ENCODE results near the gene CARM1.

CARM1 gene

DNA sequence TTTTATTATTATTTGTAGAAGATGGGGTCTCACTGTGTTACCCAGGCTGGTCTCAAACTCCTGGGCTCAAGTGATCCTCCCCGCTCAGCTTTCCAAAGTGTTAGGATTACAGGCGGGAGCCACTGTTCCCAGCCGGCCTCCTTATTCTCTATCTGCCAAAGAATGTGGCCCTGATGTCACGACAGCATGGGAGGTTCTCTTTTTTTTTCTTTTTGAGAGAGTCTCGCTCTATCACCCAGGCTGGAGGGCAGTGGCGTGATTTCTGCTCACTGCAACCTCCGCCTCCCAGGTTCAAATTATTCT lies 23.5 kb downstream of the CARM1 start:
- WGBS, 2 experiments (ENCODE audit: insufficient coverage in 2 of 2) = 92% methylated on average over 2 to 5 of the region's 7 CpGs
- Histone ChIP-seq H3K36me3 (ENCODE audit: control insufficient read depth, insufficient read depth, low read length) (no peaks in the 10 kb centered on the region), H3K27ac (ENCODE audit: low read depth, low read length, severe bottlenecking) (no peak overlapping the region), H3K4me1 (ENCODE audit: control insufficient read depth, insufficient read depth, low read length, poor library complexity, severe bottlenecking) (peaks cover 17% of the 10 kb centered on the region), H3K4me3 (ENCODE audit: extremely low read depth, insufficient read depth, low read length, poor library complexity, severe bottlenecking) (no peak overlapping the region), H3K9me3 (ENCODE audit: control insufficient read depth, low read length) (no peaks in the 10 kb centered on the region)

GRCh38 chr19:10895363-10895762 lies 24.0 kb downstream of the CARM1 start:
- Histone ChIP-seq H3K9me3 (ENCODE audit: control insufficient read depth, low read length) (no peaks in the 10 kb centered on the region), H3K4me1 (ENCODE audit: control insufficient read depth, insufficient read depth, low read length, poor library complexity, severe bottlenecking) (peaks cover 17% of the 10 kb centered on the region), H3K27ac (ENCODE audit: low read depth, low read length, severe bottlenecking) (no peak overlapping the region), H3K36me3 (ENCODE audit: control insufficient read depth, insufficient read depth, low read length) (no peaks in the 10 kb centered on the region), H3K4me3 (ENCODE audit: extremely low read depth, insufficient read depth, low read length, poor library complexity, severe bottlenecking) (no peak overlapping the region)
- WGBS, 2 experiments (ENCODE audit: insufficient coverage in 2 of 2) = 85 to 96% methylated on average over 5 to 6 of the region's 6 CpGs

GRCh38 chr19:10895920-10896319 lies 24.6 kb downstream of the CARM1 start:
- H3K4me1 ChIP-seq (ENCODE audit: control insufficient read depth, insufficient read depth, low read length, poor library complexity, severe bottlenecking) = peaks cover 17% of the 10 kb centered on the region
- H3K9me3 ChIP-seq (ENCODE audit: control insufficient read depth, low read length) = no peaks in the 10 kb centered on the region
- H3K4me3 ChIP-seq (ENCODE audit: extremely low read depth, insufficient read depth, low read length, poor library complexity, severe bottlenecking) = no peak overlapping the region
- 82 to 88% methylated on average over 6 to 11 of the region's 12 CpGs for WGBS, 2 experiments (ENCODE audit: insufficient coverage in 2 of 2)
- H3K27ac ChIP-seq (ENCODE audit: low read depth, low read length, severe bottlenecking) = no peak overlapping the region
- no peaks in the 10 kb centered on the region for H3K36me3 ChIP-seq (ENCODE audit: control insufficient read depth, insufficient read depth, low read length)

DNA sequence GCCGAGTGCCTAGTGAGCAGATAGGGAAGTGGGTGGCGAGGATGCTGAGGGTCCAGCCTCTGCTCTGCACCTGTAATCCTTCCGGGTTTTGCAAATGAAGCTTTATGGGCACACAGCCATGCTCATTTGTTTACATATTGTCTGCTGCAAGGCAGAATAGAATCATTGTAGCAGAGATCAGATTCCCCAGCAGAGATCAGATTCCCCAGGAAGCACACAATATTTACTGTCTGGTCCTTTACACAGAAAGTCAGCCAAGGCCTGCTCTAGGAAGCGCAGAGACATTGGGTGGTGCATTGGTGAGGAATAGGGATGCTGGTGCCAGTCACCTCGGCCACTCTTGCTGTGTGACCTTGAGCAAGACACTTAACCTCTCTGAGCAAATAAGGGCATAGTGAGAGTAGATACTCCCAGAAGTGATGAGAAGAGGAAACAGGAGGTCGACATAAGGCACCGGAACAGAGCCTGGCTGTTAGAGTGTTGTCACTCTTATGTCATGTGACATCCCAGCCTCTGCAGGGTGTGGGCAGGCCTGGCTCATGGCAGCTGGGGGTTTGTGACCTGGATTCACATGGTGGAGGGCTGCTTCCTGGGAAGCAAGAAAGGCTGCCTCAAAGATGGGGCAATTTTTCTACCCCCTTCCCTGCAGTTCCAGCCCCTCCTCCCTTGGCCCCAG lies 25.6 kb downstream of the CARM1 start:
- Histone ChIP-seq H3K9me3 (ENCODE audit: control insufficient read depth, low read length) (no peaks in the 10 kb centered on the region), H3K4me3 (ENCODE audit: extremely low read depth, insufficient read depth, low read length, poor library complexity, severe bottlenecking) (no peak overlapping the region), H3K36me3 (ENCODE audit: control insufficient read depth, insufficient read depth, low read length) (no peaks in the 10 kb centered on the region), H3K4me1 (ENCODE audit: control insufficient read depth, insufficient read depth, low read length, poor library complexity, severe bottlenecking) (peaks cover 11% of the 10 kb centered on the region), H3K27ac (ENCODE audit: low read depth, low read length, severe bottlenecking) (no peak overlapping the region)
- 82 to 93% methylated on average over 6 to 7 of the region's 7 CpGs for WGBS, 2 experiments (ENCODE audit: insufficient coverage in 2 of 2)

GRCh38 chr19:10898633-10899032 lies 27.3 kb downstream of the CARM1 start:
- 94% methylated on average over 7 to 8 of the region's 10 CpGs for WGBS, 2 experiments (ENCODE audit: insufficient coverage in 2 of 2)

DNA sequence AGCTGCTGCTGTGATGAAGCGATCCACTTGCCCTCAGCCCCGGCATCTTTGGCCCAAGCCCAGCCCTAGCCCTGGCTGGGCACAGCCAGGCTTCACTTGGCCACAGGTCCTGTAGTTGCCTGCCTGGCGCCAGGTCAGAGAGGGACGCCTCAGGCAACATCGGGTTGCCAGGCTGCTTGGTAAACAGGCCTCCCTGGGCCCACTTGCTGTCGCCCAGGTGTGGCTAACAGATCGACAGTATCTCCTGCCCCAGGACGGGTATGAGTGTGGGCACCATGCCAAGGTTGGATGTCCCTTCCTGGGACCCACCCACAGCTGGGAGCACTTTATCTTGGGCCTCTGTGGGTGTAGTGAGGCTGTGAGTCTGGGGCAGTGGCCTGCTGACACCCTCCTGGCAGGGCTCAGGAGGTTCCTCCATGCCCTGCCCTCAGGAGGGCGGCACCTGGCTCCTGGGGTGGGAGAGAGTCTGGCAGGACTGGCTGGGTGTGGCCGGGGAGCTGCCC lies 27.8 kb downstream of the CARM1 start:
- peaks cover 1% of the 10 kb centered on the region for H3K36me3 ChIP-seq (ENCODE audit: control insufficient read depth, insufficient read depth, low read length)
- WGBS, 2 experiments (ENCODE audit: insufficient coverage in 2 of 2) = 95 to 99% methylated on average over 8 to 10 of the region's 10 CpGs
- no peak overlapping the region for H3K4me3 ChIP-seq (ENCODE audit: extremely low read depth, insufficient read depth, low read length, poor library complexity, severe bottlenecking)
- no peak overlapping the region for H3K27ac ChIP-seq (ENCODE audit: low read depth, low read length, severe bottlenecking)
- H3K9me3 ChIP-seq (ENCODE audit: control insufficient read depth, low read length) = no peaks in the 10 kb centered on the region
- H3K4me1 ChIP-seq (ENCODE audit: control insufficient read depth, insufficient read depth, low read length, poor library complexity, severe bottlenecking) = peaks cover 8% of the 10 kb centered on the region

More at GRCh38 chr19:10898633-10899032, 27.3 kb downstream of the CARM1 start:
- Histone ChIP-seq H3K4me3 (ENCODE audit: extremely low read depth, insufficient read depth, low read length, poor library complexity, severe bottlenecking) (no peak overlapping the region), H3K9me3 (ENCODE audit: control insufficient read depth, low read length) (no peaks in the 10 kb centered on the region), H3K4me1 (ENCODE audit: control insufficient read depth, insufficient read depth, low read length, poor library complexity, severe bottlenecking) (peaks cover 11% of the 10 kb centered on the region), H3K36me3 (ENCODE audit: control insufficient read depth, insufficient read depth, low read length) (no peaks in the 10 kb centered on the region), H3K27ac (ENCODE audit: low read depth, low read length, severe bottlenecking) (no peak overlapping the region)

DNA sequence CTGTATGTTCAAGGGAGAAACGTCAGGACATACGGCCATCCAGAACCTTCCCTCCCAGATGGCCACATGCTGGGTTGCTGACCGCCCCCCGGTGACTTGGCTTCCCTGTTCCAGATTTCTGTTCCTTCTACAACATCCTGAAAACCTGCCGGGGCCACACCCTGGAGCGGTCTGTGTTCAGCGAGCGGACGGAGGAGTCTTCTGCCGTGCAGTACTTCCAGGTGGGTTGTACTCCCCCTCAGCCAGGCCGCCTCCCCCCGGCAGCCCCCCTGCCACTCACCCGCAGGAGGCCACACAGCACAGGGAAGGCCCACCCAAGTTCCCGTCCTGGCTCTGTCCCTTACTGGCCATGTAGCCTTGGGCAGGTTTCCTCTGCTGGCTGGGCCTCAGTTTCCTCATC lies 36.6 kb downstream of the CARM1 start:
- no peaks in the 10 kb centered on the region for H3K9me3 ChIP-seq (ENCODE audit: control insufficient read depth, low read length)
- WGBS, 2 experiments (ENCODE audit: insufficient coverage in 2 of 2) = 93% methylated on average over 12 to 14 of the region's 14 CpGs
- H3K4me1 ChIP-seq (ENCODE audit: control insufficient read depth, insufficient read depth, low read length, poor library complexity, severe bottlenecking) = no peaks in the 10 kb centered on the region
- peaks cover 57% of the 10 kb centered on the region for H3K36me3 ChIP-seq (ENCODE audit: control insufficient read depth, insufficient read depth, low read length)
- H3K27ac ChIP-seq (ENCODE audit: low read depth, low read length, severe bottlenecking) = no peak overlapping the region
- no peak overlapping the region for H3K4me3 ChIP-seq (ENCODE audit: extremely low read depth, insufficient read depth, low read length, poor library complexity, severe bottlenecking)

GRCh38 chr19:10908380-10908960 lies 37.1 kb downstream of the CARM1 start:
- Histone ChIP-seq H3K4me3 (ENCODE audit: extremely low read depth, insufficient read depth, low read length, poor library complexity, severe bottlenecking) (no peak overlapping the region), H3K36me3 (ENCODE audit: control insufficient read depth, insufficient read depth, low read length) (peaks cover 62% of the 10 kb centered on the region), H3K9me3 (ENCODE audit: control insufficient read depth, low read length) (no peaks in the 10 kb centered on the region), H3K4me1 (ENCODE audit: control insufficient read depth, insufficient read depth, low read length, poor library complexity, severe bottlenecking) (no peaks in the 10 kb centered on the region), H3K27ac (ENCODE audit: low read depth, low read length, severe bottlenecking) (no peak overlapping the region)
- WGBS, 2 experiments (ENCODE audit: insufficient coverage in 2 of 2) = 98% methylated on average over 16 to 17 of the region's 17 CpGs

GRCh38 chr19:10911579-10912363 lies 40.4 kb downstream of the CARM1 start:
- no peak overlapping the region for H3K27ac ChIP-seq (ENCODE audit: low read depth, low read length, severe bottlenecking)
- H3K9me3 ChIP-seq (ENCODE audit: control insufficient read depth, low read length) = no peaks in the 10 kb centered on the region
- no peak overlapping the region for H3K4me3 ChIP-seq (ENCODE audit: extremely low read depth, insufficient read depth, low read length, poor library complexity, severe bottlenecking)
- peaks cover 72% of the 10 kb centered on the region for H3K36me3 ChIP-seq (ENCODE audit: control insufficient read depth, insufficient read depth, low read length)
- H3K4me1 ChIP-seq (ENCODE audit: control insufficient read depth, insufficient read depth, low read length, poor library complexity, severe bottlenecking) = peaks cover 9% of the 10 kb centered on the region
- 95 to 98% methylated on average over 27 to 31 of the region's 31 CpGs for WGBS, 2 experiments (ENCODE audit: insufficient coverage in 2 of 2)

- peaks cover 73% of the 10 kb centered on the region for H3K36me3 ChIP-seq (ENCODE audit: control insufficient read depth, insufficient read depth, low read length)
- H3K27ac ChIP-seq (ENCODE audit: low read depth, low read length, severe bottlenecking) = no peak overlapping the region
- WGBS, 2 experiments (ENCODE audit: insufficient coverage in 2 of 2) = 91 to 95% methylated on average over 17 to 18 of the region's 18 CpGs
- H3K9me3 ChIP-seq (ENCODE audit: control insufficient read depth, low read length) = no peaks in the 10 kb centered on the region
- no peak overlapping the region for H3K4me3 ChIP-seq (ENCODE audit: extremely low read depth, insufficient read depth, low read length, poor library complexity, severe bottlenecking)
- peaks cover 9% of the 10 kb centered on the region for H3K4me1 ChIP-seq (ENCODE audit: control insufficient read depth, insufficient read depth, low read length, poor library complexity, severe bottlenecking)
Observed at GRCh38 chr19:10912619-10913018, 41.3 kb downstream of the CARM1 start.
